ENCODE measurements around the gene CACNA1D. TPM values are rescaled to one million over a fixed set of nuclear protein-coding genes. Genes with fewer than 3 reads are reported as not detected.

CACNA1D gene
- total RNA-seq, 2 experiments from 2014 or later, result not detected

Other genes starting within 250 kb of the CACNA1D start
- gene TKT, start 238.6 kb upstream of the CACNA1D start, total RNA-seq, result 100 to 1,000 TPM; 285 to 287 TPM
- gene DCP1A, start 147.1 kb upstream of the CACNA1D start, total RNA-seq, result 10 to 100 TPM; 33.1 to 36.1 TPM